Endothelial cell of umbilical vein (primary cell): ENCODE measurements around the gene PBX3. TPM values are rescaled to one million over a fixed set of nuclear protein-coding genes. Genes with fewer than 3 reads are reported as not detected.

ENCODE experiments used
- BruUV-seq: library from RNA; stranded (reverse); fragments of 400-500 nt; replicated peaks from 2 replicates; lab custom pipeline; 2021; lab: Mats Ljungman, UMichigan
- CTCF ChIA-PET: fragments of 300-600, 350-600 bp; sonication (Branson Sonifier 250); formaldehyde crosslinking; loops from one replicate; lab custom pipeline; 2021; ENCODE audit warnings: antibody characterized with exemption, inconsistent platforms; lab: Charles Lee
- POLR2A ChIA-PET: fragments of 300-600, 350-600 bp; sonication (Branson Sonifier 250); formaldehyde crosslinking; loops from one replicate; lab custom pipeline; 2021; ENCODE audit warnings: antibody characterized with exemption, inconsistent platforms; lab: Charles Lee
- DNase-seq: peaks from one replicate; pipeline ENCODE4 v3.0.0-alpha.2; 2011; ENCODE audit warnings: low read depth, low spot score
- FAIRE-seq: peaks from 2 replicates; lab custom pipeline; 2011; peaks lifted over from hg19 to GRCh38; lab: Jason Lieb, UNC
- H2AFZ ChIP-seq: 2 replicates; pipeline ENCODE4 v1.6.0; 2012; ENCODE audit warnings: low read depth, low read length, control low read depth, inconsistent platforms
- H3K27ac ChIP-seq: 2 replicates; pipeline ENCODE4 v1.5.1; 2011; ENCODE audit warnings: low read depth, mild to moderate bottlenecking, control low read depth, low read length, moderate library complexity; ENCODE audit not compliant: insufficient read depth
- H3K27me3 ChIP-seq, 2 experiments: 2 replicates each; pipeline versions ENCODE4 v1.6.0 to v1.6.1; 2011; ENCODE audit warnings: low read length in 2 of 2, mixed read lengths in 1 of 2; ENCODE audit not compliant: control insufficient read depth in 2 of 2, insufficient read depth in 2 of 2
- H3K36me3 ChIP-seq, 2 experiments: 2 replicates in 1 of 2; 3 replicates in 1 of 2; pipeline ENCODE4 v1.5.1; 2011; ENCODE audit warnings: low read length in 2 of 2, mild to moderate bottlenecking in 1 of 2, moderate library complexity in 1 of 2; ENCODE audit not compliant: control insufficient read depth in 2 of 2, insufficient read depth in 2 of 2; ENCODE audit errors: extremely low read depth in 1 of 2
- H3K4me1 ChIP-seq: 3 replicates; pipeline ENCODE4 v1.5.1; 2011; ENCODE audit warnings: mild to moderate bottlenecking, low read length; ENCODE audit not compliant: control insufficient read depth, insufficient read depth; ENCODE audit errors: extremely low read depth
- H3K4me2 ChIP-seq: 2 replicates; pipeline ENCODE4 v1.6.1; 2011; ENCODE audit warnings: low read length, control low read depth, mixed read lengths; ENCODE audit not compliant: insufficient read depth
- H3K4me3 ChIP-seq, 3 experiments: fragments of 200-600 bp in 1 of 3; sonication (generic), shearing (Covaris generic) in 1 of 3; replicated peaks in 1 of 3; 2 replicates each; pipeline ENCODE4 v1.5.1; 2011 to 2016; ENCODE audit warnings: control low read depth in 3 of 3, low read length in 3 of 3, mild to moderate bottlenecking in 2 of 3, inconsistent platforms in 1 of 3, low read depth in 1 of 3, moderate library complexity in 1 of 3; ENCODE audit not compliant: insufficient read depth in 1 of 3
- H3K79me2 ChIP-seq: 2 replicates; pipeline ENCODE4 v1.6.0; 2012; ENCODE audit warnings: low read length, inconsistent platforms; ENCODE audit not compliant: control insufficient read depth, insufficient read depth
- H3K9ac ChIP-seq: replicated peaks from 2 replicates; pipeline ENCODE3; 2011; ENCODE audit warnings: low read length, control low read depth; ENCODE audit not compliant: insufficient read depth; ENCODE audit errors: extremely low read depth
- H3K9me1 ChIP-seq: replicated peaks from 3 replicates; pipeline ENCODE4 v1.6.0; 2011; ENCODE audit warnings: mild to moderate bottlenecking, low read length; ENCODE audit not compliant: control insufficient read depth, insufficient read depth; ENCODE audit errors: extremely low read depth
- H3K9me3 ChIP-seq: replicated peaks from 2 replicates; pipeline ENCODE4 v1.5.1; 2012; ENCODE audit warnings: low read length, inconsistent platforms; ENCODE audit not compliant: control insufficient read depth, insufficient read depth
- H4K20me1 ChIP-seq: replicated peaks from 2 replicates; pipeline ENCODE3; 2011; ENCODE audit warnings: mild to moderate bottlenecking, low read length; ENCODE audit not compliant: control insufficient read depth, insufficient read depth; ENCODE audit errors: extremely low read depth
- EZH2 ChIP-seq: IDR thresholded peaks from 2 replicates; pipeline ENCODE4 v1.6.1; 2012; ENCODE audit warnings: borderline replicate concordance, low read depth, mild to moderate bottlenecking, moderate library complexity, low read length, inconsistent platforms; ENCODE audit not compliant: severe bottlenecking
- FOS ChIP-seq: IDR thresholded peaks from 2 replicates; pipeline ENCODE4 v1.6.1; 2011; ENCODE audit warnings: mild to moderate bottlenecking, low read length, moderate library complexity, borderline replicate concordance; ENCODE audit not compliant: insufficient read depth
- GATA2 ChIP-seq: IDR thresholded peaks from 2 replicates; pipeline ENCODE4 v1.7.0; 2011; ENCODE audit warnings: low read depth, mild to moderate bottlenecking, moderate library complexity, mixed read lengths, low read length; ENCODE audit not compliant: insufficient read length, insufficient read depth
- JUN ChIP-seq: IDR thresholded peaks from 2 replicates; pipeline ENCODE4 v1.6.1; 2011; ENCODE audit warnings: borderline replicate concordance, low read depth; ENCODE audit not compliant: insufficient read length, insufficient read depth
- MYC ChIP-seq: IDR thresholded peaks from one replicate; pipeline ENCODE4 v1.6.1; 2011; ENCODE audit warnings: mild to moderate bottlenecking, low read depth, low read length
- POLR2A ChIP-seq: IDR thresholded peaks from 2 replicates; pipeline ENCODE4 v1.6.1; 2012; ENCODE audit warnings: low read depth, mild to moderate bottlenecking, control low read depth, low read length
- POLR2AphosphoS5 ChIP-seq: IDR thresholded peaks from 2 replicates; pipeline ENCODE4 v1.6.1; 2012; ENCODE audit warnings: low read depth, mild to moderate bottlenecking, control low read depth, low read length, moderate library complexity; ENCODE audit not compliant: insufficient read depth
- dilution Hi-C: fragments of 300-500 bp; cut with MboI; formaldehyde crosslinking; loops from one replicate; pipeline ENCODE4 v1.15.0; 2019; ENCODE audit warnings: low sequenced_read_pairs; ENCODE audit not compliant: extremely low pct_ligation_motif_present
- intact Hi-C: fragments of 100-400 bp; cut with micrococcal nuclease; formaldehyde crosslinking; loops from one replicate; pipeline ENCODE4 v1.10.0; 2022
- polyA plus RNA-seq, 4 experiments: library from polyadenylated mRNA; depleted of rRNA in 3 of 4; stranded (reverse) in 3 of 4; unstranded in 1 of 4; fragments of >200 nt; gene quantifications; 2 replicates each; pipeline versions ENCODE4 v1.2.1 to v1.2.3, GENCODE V29; 2011 to 2012; ENCODE audit warnings: missing spikeins in 1 of 4
- total RNA-seq: library from RNA; stranded (reverse); gene quantifications from 2 replicates; pipeline ENCODE4 v1.2.3, GENCODE V29; 2021
- TF ChIP-seq, protein P1 (sequence below), 2 donors: IDR thresholded peaks; 1 replicate in 1 of 2; 2 replicates in 1 of 2; pipeline ENCODE4 v1.5.1; 2011; ENCODE audit warnings: low read length in 2 of 2, mild to moderate bottlenecking in 2 of 2, moderate library complexity in 2 of 2, control low read depth in 1 of 2, inconsistent platforms in 1 of 2, low read depth in 1 of 2; ENCODE audit not compliant: insufficient read depth in 1 of 2; ENCODE audit errors: extremely low read depth in 1 of 2
- TF ChIP-seq, protein P2 (sequence below): IDR thresholded peaks from 2 replicates; pipeline ENCODE4 v1.6.1; 2011; ENCODE audit not compliant: insufficient read depth, insufficient read length

The PBX3 gene
- total and polyA plus RNA-seq, 2 donors (not counting 3 experiments of a cell fraction or from before 2014, with no cell fraction given), result 18.8 to 42.0 TPM

DNA sequence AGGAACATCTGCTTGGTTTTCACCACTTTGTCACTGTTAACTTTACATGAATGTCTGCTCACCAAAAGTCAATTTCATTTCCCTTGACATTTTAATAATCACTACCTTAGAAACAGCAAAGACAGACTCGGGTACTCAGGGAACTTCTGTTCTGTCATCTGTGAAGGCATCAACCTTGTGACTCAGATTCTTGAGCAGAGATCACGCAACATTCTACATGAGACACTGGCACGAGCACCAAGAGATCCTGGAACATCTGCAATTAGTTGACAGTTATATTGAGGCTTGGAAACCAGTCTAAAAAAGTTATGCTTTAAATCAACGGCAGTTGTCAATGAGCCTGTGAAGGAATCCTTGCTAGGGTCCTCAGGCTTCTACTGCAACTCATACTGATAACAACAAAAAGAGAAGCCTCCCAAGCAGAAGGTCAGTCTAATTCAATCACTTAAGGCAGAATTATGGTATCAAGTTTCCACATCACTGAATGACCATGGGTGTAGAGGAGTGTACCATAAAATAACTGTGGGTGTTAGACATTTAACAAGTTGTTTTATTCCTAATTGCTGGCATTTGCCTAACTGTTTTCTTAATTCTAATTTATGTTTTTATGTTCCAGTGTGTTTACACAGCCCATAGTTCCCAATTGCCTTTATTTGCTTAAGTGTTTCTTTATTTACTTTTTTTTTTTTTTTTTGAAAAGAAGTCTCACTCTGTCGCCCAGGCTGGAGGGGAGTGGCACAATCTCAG lies 3.3 kb upstream of the PBX3 start:
- peaks cover 5% of the 10 kb centered on the region for H3K4me1 ChIP-seq
- dilution Hi-C loops (no loop called here), intact Hi-C loops (no loop called here)
- no peak overlapping the region for H2AFZ ChIP-seq
- H3K27ac ChIP-seq, result no peak overlapping the region
- H3K4me2 ChIP-seq, result no peak overlapping the region
- no peaks in the 10 kb centered on the region for H3K9me3 ChIP-seq
- no peaks in the 10 kb centered on the region for H3K36me3 ChIP-seq
- BruUV-seq, result no TSS peak
- H3K27me3 ChIP-seq, result peaks cover 3 to 4% of the 10 kb centered on the region in 2 experiments
- DNase-seq (no peak), FAIRE-seq (no peak)
- ChIA-PET POLR2A (no interaction called here), CTCF (no interaction called here)
- no peak for TF ChIP-seq FOS
- TF ChIP-seq MYC, result no peak
- no peak for TF ChIP-seq POLR2A
- TF ChIP-seq JUN, result no peak
- no peak for TF ChIP-seq GATA2
- TF ChIP-seq EZH2, result no peak
- TF ChIP-seq, protein P1, sequence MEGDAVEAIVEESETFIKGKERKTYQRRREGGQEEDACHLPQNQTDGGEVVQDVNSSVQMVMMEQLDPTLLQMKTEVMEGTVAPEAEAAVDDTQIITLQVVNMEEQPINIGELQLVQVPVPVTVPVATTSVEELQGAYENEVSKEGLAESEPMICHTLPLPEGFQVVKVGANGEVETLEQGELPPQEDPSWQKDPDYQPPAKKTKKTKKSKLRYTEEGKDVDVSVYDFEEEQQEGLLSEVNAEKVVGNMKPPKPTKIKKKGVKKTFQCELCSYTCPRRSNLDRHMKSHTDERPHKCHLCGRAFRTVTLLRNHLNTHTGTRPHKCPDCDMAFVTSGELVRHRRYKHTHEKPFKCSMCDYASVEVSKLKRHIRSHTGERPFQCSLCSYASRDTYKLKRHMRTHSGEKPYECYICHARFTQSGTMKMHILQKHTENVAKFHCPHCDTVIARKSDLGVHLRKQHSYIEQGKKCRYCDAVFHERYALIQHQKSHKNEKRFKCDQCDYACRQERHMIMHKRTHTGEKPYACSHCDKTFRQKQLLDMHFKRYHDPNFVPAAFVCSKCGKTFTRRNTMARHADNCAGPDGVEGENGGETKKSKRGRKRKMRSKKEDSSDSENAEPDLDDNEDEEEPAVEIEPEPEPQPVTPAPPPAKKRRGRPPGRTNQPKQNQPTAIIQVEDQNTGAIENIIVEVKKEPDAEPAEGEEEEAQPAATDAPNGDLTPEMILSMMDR (IDR thresholded peaks at IDR 0.05; ENCODE audit: extremely low read depth in 1 of 2, insufficient read depth in 1 of 2, low read depth in 1 of 2, low read length in 2 of 2), result no peak
- TF ChIP-seq POLR2AphosphoS5, result no peak
- TF ChIP-seq, protein P2, sequence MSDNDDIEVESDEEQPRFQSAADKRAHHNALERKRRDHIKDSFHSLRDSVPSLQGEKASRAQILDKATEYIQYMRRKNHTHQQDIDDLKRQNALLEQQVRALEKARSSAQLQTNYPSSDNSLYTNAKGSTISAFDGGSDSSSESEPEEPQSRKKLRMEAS, result no peak
- no peak overlapping the region for H3K4me3 ChIP-seq
- no peaks in the 10 kb centered on the region for H3K9me1 ChIP-seq
- no peaks in the 10 kb centered on the region for H4K20me1 ChIP-seq
- H3K9ac ChIP-seq, result no peak overlapping the region
- peaks cover 9% of the 10 kb centered on the region for H3K79me2 ChIP-seq
